Hepatocyte (in vitro differentiated cells): ENCODE measurements around the gene DSCAM. TPM values are rescaled to one million over a fixed set of nuclear protein-coding genes. Genes with fewer than 3 reads are reported as not detected.

Experiments used
- DNase-seq: peaks from one replicate; pipeline ENCODE4 v3.0.0-alpha.2; 2016; ENCODE audit warnings: low spot score
- H2AFZ ChIP-seq: fragments of 200-600 bp; sonication (generic); 2 replicates; pipeline ENCODE4 v1.6.0; 2016; ENCODE audit warnings: antibody characterized with exemption, mild to moderate bottlenecking
- H3K27ac ChIP-seq: fragments of 200-600 bp; sonication (generic); 2 replicates; pipeline ENCODE4 v1.5.1; 2016; ENCODE audit warnings: mild to moderate bottlenecking
- H3K27me3 ChIP-seq: fragments of 200-600 bp; sonication (generic); 2 replicates; pipeline ENCODE4 v1.6.1; 2016
- H3K36me3 ChIP-seq: fragments of 200-600 bp; sonication (generic); replicated peaks from 2 replicates; pipeline ENCODE4 v1.5.1; 2016; ENCODE audit warnings: low read depth; ENCODE audit not compliant: insufficient read depth
- H3K4me1 ChIP-seq: fragments of 200-600 bp; sonication (generic); 2 replicates; pipeline ENCODE4 v1.5.1; 2016; ENCODE audit warnings: mild to moderate bottlenecking, moderate library complexity; ENCODE audit not compliant: insufficient read depth
- H3K4me2 ChIP-seq: fragments of 200-600 bp; sonication (generic); 2 replicates; pipeline ENCODE4 v1.6.0; 2016
- H3K4me3 ChIP-seq: fragments of 200-600 bp; sonication (generic); 2 replicates; pipeline ENCODE4 v1.5.1; 2016; ENCODE audit warnings: mild to moderate bottlenecking
- H3K79me2 ChIP-seq: fragments of 200-600 bp; sonication (generic); 2 replicates; pipeline ENCODE4 v1.6.0; 2017; ENCODE audit warnings: mild to moderate bottlenecking
- H3K9me2 ChIP-seq: fragments of 200-600 bp; sonication (generic); replicated peaks from 2 replicates; pipeline ENCODE4 v1.6.0; 2017; ENCODE audit warnings: mild to moderate bottlenecking; ENCODE audit not compliant: insufficient read depth
- H3K9me3 ChIP-seq: fragments of 200-600 bp; sonication (generic); 2 replicates; pipeline ENCODE4 v1.5.1; 2016; ENCODE audit warnings: low read depth, mild to moderate bottlenecking
- H4K20me1 ChIP-seq: fragments of 200-600 bp; sonication (generic); 2 replicates; pipeline ENCODE4 v1.6.0; 2016; ENCODE audit warnings: mild to moderate bottlenecking; ENCODE audit not compliant: insufficient read depth, poor library complexity, severe bottlenecking
- EZH2 ChIP-seq: fragments of 200-600 bp; sonication (generic); IDR thresholded peaks from 2 replicates; pipeline ENCODE4 v1.6.1; 2016; ENCODE audit warnings: antibody characterized with exemption, mild to moderate bottlenecking, borderline replicate concordance
- EZH2phosphoT487 ChIP-seq: fragments of 200-600 bp; sonication (generic); IDR thresholded peaks from one replicate; pipeline ENCODE4 v1.6.1; 2018; ENCODE audit warnings: antibody characterized with exemption, mild to moderate bottlenecking, low read depth, moderate library complexity; ENCODE audit not compliant: unreplicated experiment, severe bottlenecking
- WGBS: methylation state at CpG from one replicate; pipeline ENCODE4 v1.1.6; 2016; ENCODE audit warnings: low lambda C conversion rate; ENCODE audit errors: missing lambda C conversion rate; 5-methylcytosine and 5-hydroxymethylcytosine counted together
- polyA plus RNA-seq: library from polyadenylated mRNA; unstranded; fragments of >200 nt; fragmentation: Nextera tagmentation; extraction: Ambion mirVana; gene quantifications from 2 replicates; pipeline ENCODE4 v1.2.1, GENCODE V29; 2016
- total RNA-seq: library from RNA; depleted of rRNA; stranded (reverse); fragments of >200 nt; gene quantifications from 2 replicates; pipeline ENCODE4 v1.2.3, GENCODE V29; 2014
- TF ChIP-seq, protein P1 (sequence below): fragments of 200-600 bp; sonication (generic); IDR thresholded peaks from 2 replicates; pipeline ENCODE4 v1.5.1; 2016; ENCODE audit warnings: antibody characterized with exemption, mild to moderate bottlenecking; ENCODE audit not compliant: poor library complexity

DSCAM gene
- total and polyA plus RNA-seq, 2 experiments from 2014 or later: 0.33 TPM; not detected in 1

DNA sequence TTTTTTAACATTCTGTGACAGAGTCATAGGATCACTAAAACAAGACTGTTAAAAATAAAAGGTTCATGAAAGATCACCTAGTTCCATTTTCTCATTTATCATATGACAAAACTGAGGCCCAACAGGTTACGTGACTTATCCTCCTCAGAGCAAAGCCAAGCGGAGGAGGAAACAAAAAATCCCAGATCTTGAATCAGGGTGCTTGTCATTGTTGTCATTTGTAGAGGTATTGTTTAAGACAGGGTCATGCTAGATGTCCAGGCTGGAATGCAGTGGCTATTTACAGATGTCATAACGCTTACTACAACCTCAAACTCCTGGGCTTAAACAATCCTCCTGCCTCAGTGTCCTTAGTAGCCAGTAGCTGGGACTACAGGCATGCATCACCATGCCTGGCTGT, 293.2 kb downstream of the DSCAM start:
- WGBS: 85% methylated on average over 3 of the region's 3 CpGs
- H3K27ac ChIP-seq: no peak overlapping the region
- H3K27me3 ChIP-seq: no peaks in the 10 kb centered on the region
- H3K4me3 ChIP-seq: no peak overlapping the region
- H3K36me3 ChIP-seq: no peaks in the 10 kb centered on the region
- H3K4me1 ChIP-seq: no peaks in the 10 kb centered on the region
- H3K9me3 ChIP-seq: no peaks in the 10 kb centered on the region
- TF ChIP-seq, protein P1, sequence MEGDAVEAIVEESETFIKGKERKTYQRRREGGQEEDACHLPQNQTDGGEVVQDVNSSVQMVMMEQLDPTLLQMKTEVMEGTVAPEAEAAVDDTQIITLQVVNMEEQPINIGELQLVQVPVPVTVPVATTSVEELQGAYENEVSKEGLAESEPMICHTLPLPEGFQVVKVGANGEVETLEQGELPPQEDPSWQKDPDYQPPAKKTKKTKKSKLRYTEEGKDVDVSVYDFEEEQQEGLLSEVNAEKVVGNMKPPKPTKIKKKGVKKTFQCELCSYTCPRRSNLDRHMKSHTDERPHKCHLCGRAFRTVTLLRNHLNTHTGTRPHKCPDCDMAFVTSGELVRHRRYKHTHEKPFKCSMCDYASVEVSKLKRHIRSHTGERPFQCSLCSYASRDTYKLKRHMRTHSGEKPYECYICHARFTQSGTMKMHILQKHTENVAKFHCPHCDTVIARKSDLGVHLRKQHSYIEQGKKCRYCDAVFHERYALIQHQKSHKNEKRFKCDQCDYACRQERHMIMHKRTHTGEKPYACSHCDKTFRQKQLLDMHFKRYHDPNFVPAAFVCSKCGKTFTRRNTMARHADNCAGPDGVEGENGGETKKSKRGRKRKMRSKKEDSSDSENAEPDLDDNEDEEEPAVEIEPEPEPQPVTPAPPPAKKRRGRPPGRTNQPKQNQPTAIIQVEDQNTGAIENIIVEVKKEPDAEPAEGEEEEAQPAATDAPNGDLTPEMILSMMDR: no peak
- TF ChIP-seq EZH2: no peak
- no peak for TF ChIP-seq EZH2phosphoT487
- no peaks in the 10 kb centered on the region for H4K20me1 ChIP-seq
- H3K79me2 ChIP-seq: no peaks in the 10 kb centered on the region
- H3K9me2 ChIP-seq: no peaks in the 10 kb centered on the region
- DNase-seq: no peak
- H2AFZ ChIP-seq: no peak overlapping the region
- no peak overlapping the region for H3K4me2 ChIP-seq

- no peaks in the 10 kb centered on the region for H3K4me1 ChIP-seq
- H3K4me3 ChIP-seq: no peak overlapping the region
- DNase-seq: no peak
- no peaks in the 10 kb centered on the region for H3K9me3 ChIP-seq
- WGBS: 79% methylated on average over 18 of the region's 18 CpGs
- H3K9me2 ChIP-seq: no peaks in the 10 kb centered on the region
- H2AFZ ChIP-seq: no peak overlapping the region
- H3K4me2 ChIP-seq: no peak overlapping the region
- no peak for TF ChIP-seq EZH2phosphoT487
- TF ChIP-seq, protein P1: no peak
- no peak for TF ChIP-seq EZH2
- H3K79me2 ChIP-seq: no peaks in the 10 kb centered on the region
- no peaks in the 10 kb centered on the region for H4K20me1 ChIP-seq
- H3K27ac ChIP-seq: no peak overlapping the region
- no peaks in the 10 kb centered on the region for H3K27me3 ChIP-seq
- H3K36me3 ChIP-seq: no peaks in the 10 kb centered on the region
These were observed 298.9 kb downstream of the DSCAM start for GRCh38 chr21:40547906-40548513.

GRCh38 chr21:40546647-40547046, 300.3 kb downstream of the DSCAM start:
- H4K20me1 ChIP-seq: no peaks in the 10 kb centered on the region
- H3K36me3 ChIP-seq: no peaks in the 10 kb centered on the region
- H2AFZ ChIP-seq: no peak overlapping the region
- DNase-seq: no peak
- H3K79me2 ChIP-seq: no peaks in the 10 kb centered on the region
- H3K9me3 ChIP-seq: no peaks in the 10 kb centered on the region
- H3K4me1 ChIP-seq: no peaks in the 10 kb centered on the region
- TF ChIP-seq, protein P1: no peak
- TF ChIP-seq EZH2 (no peak), EZH2phosphoT487 (no peak)
- H3K9me2 ChIP-seq: no peaks in the 10 kb centered on the region
- no peak overlapping the region for H3K4me3 ChIP-seq
- no peak overlapping the region for H3K4me2 ChIP-seq
- H3K27me3 ChIP-seq: no peaks in the 10 kb centered on the region
- WGBS: 100% methylated on average over 2 of the region's 2 CpGs
- H3K27ac ChIP-seq: no peak overlapping the region

GRCh38 chr21:40540216-40540615, 306.7 kb downstream of the DSCAM start:
- H3K4me2 ChIP-seq: no peak overlapping the region
- H3K27ac ChIP-seq: peak overlapping the region; percentile 18
- H3K9me2 ChIP-seq: no peaks in the 10 kb centered on the region
- H3K9me3 ChIP-seq: no peaks in the 10 kb centered on the region
- H2AFZ ChIP-seq: no peak overlapping the region
- H3K79me2 ChIP-seq: no peaks in the 10 kb centered on the region
- 78% methylated on average over 6 of the region's 6 CpGs for WGBS
- TF ChIP-seq EZH2 (no peak), EZH2phosphoT487 (no peak)
- TF ChIP-seq, protein P1: no peak
- H3K4me3 ChIP-seq: no peak overlapping the region
- H3K27me3 ChIP-seq: no peaks in the 10 kb centered on the region
- DNase-seq: no peak
- H3K36me3 ChIP-seq: no peaks in the 10 kb centered on the region
- H3K4me1 ChIP-seq: no peaks in the 10 kb centered on the region
- no peaks in the 10 kb centered on the region for H4K20me1 ChIP-seq
